Heart right ventricle (tissue), 16 donors: Measurements from ENCODE around the gene RAI1. TPM values are rescaled to one million over a fixed set of nuclear protein-coding genes. Genes with fewer than 3 reads are reported as not detected.

Experiments
- ATAC-seq, 8 donors: fragments of 200-7000 bp; cut with Tn5 transposase; one replicate each; pipeline ENCODE4 v1.9.1; 2020; ENCODE audit warnings: mild to moderate bottlenecking in 8 of 8, moderate library complexity in 8 of 8, moderate number of reproducible peaks in 1 of 8
- DNase-seq, 2 donors: peaks; one replicate each; pipeline ENCODE4 v3.0.0-alpha.2; 2020
- H3K27ac ChIP-seq, 10 donors: fragments of 200-600 bp; sonication (generic) in 2 of 10; one replicate each; pipeline versions ENCODE4 v1.5.0 to v1.8.0; 2020 to 2022; ENCODE audit warnings: mild to moderate bottlenecking in 3 of 10
- H3K27me3 ChIP-seq, 7 donors: fragments of 200-600 bp; one replicate each; pipeline ENCODE4 v1.8.0; 2021 to 2022; ENCODE audit warnings: mild to moderate bottlenecking in 2 of 7
- H3K36me3 ChIP-seq, 9 donors: fragments of 200-600 bp; sonication (generic) in 1 of 9; one replicate each; pipeline versions ENCODE4 v1.5.0 to v1.8.0; 2020 to 2022; ENCODE audit warnings: mild to moderate bottlenecking in 2 of 9
- H3K4me1 ChIP-seq, 9 donors: fragments of 200-600 bp; sonication (generic) in 1 of 9; one replicate each; pipeline versions ENCODE4 v1.5.0 to v1.8.0; 2020 to 2022; ENCODE audit warnings: mild to moderate bottlenecking in 4 of 9
- H3K4me3 ChIP-seq, 10 donors: fragments of 200-600 bp; sonication (generic) in 2 of 10; one replicate each; pipeline versions ENCODE4 v1.5.0 to v1.8.0; 2020 to 2022; ENCODE audit warnings: mild to moderate bottlenecking in 7 of 10, moderate library complexity in 2 of 10
- H3K9me3 ChIP-seq, 11 donors: fragments of 200-600 bp in 10 of 11; sonication (generic) in 2 of 11; one replicate each; pipeline versions ENCODE4 v1.5.0 to v1.8.0; 2013 to 2022; ENCODE audit warnings: mild to moderate bottlenecking in 2 of 11, control low read depth in 1 of 11, moderate library complexity in 1 of 11
- CTCF ChIP-seq, 9 donors: fragments of 200-600 bp; sonication (generic) in 2 of 9; IDR thresholded peaks; one replicate each; pipeline versions ENCODE4 v1.5.0 to v1.8.0; 2021 to 2022; ENCODE audit warnings: antibody characterized with exemption in 9 of 9, mild to moderate bottlenecking in 5 of 9, moderate library complexity in 1 of 9
- WGBS, 2 donors: extraction: QIAGEN DNeasy Blood & Tissue Kit; methylation state at CpG; one replicate each; pipeline ENCODE4 v1.1.7; 2013; ENCODE audit warnings: inconsistent platforms in 1 of 2; 5-methylcytosine and 5-hydroxymethylcytosine counted together
- intact Hi-C, 10 donors: fragments of 100-400 bp; cut with DNase I; formaldehyde crosslinking; loops; one replicate each; pipeline versions ENCODE4 v1.11.1 to v1.14.2; 2022
- polyA plus RNA-seq, 2 donors: library from polyadenylated mRNA; stranded (reverse); fragments of 200-250 nt; gene quantifications; one replicate each; pipeline ENCODE4 v1.2.3, GENCODE V29; 2013
- total RNA-seq, 10 donors: library from RNA; stranded (reverse); fragmentation: NEBNext Ultra II Directional in 3 of 10; extraction: Animal tissue kit (Norgen Biotek cat#: 25700) in 3 of 10; gene quantifications; one replicate each; pipeline versions ENCODE4 v1.2.1 to v1.2.4, GENCODE V29; 2021 to 2023
- donor health status: Arrhythmogenic right ventricular cardiomyopathy.
- donor health status: ischemic (EF 13 %, LVEDD 7.1; RV severe dilation, severe dysfunction).
- donor health status: healthy with polysubstance abuse.
- donor health status: DM: no; HTN: yes; CAD: no.
- donor health status: DM: no; HTN: no; CAD: no.
- donor health status: ischemic (EF 25% LVEDD 6.9; RV normal size, moderate dysfunction).
- donor health status: ischemic (EF 25% LVEDD 5.7; RV mildly dilated, moderate dysfunction).
- donor health status: healthy.
- donor health status: DM: yes; HTN: yes; CAD: no.
- donor health status: Ischemic cardiomyopathy.
- donor health status: ischemic (EF 35%, LVEDD 5.7; RV mildly dilated, moderate dysfunction).
- donor health status: nonischemic (EF 11% LVEDD 7.7; RV severe dilation, severe dysfunction).
- donor health status: DM: yes; HTN: yes; CAD: no.
- donor health status: PGD.
- donor health status: ischemic (EF 29% LVEDD 5.4; RV normal size, mild dysfunction).
- donor health status: nonischemic (EF 23%, LVEDD 6.1; RV moderate dilation, normal function).

The RAI1 gene
- total and polyA plus RNA-seq, 12 donors, result 13.8 to 32.0 (median 19.8) TPM

- H3K4me1 ChIP-seq, result peaks cover 28 to 53% (median 38%) of the 10 kb centered on the region in 9 donors
- H3K4me3 ChIP-seq, result no peak overlapping the region
- peaks cover 0 to 36% (median 5%) of the 10 kb centered on the region in 9 donors for H3K36me3 ChIP-seq
- WGBS, 2 donors, result 49 to 64% methylated on average over 21 of the region's 21 CpGs
- H3K27me3 ChIP-seq, result no peaks in the 10 kb centered on the region
- H3K27ac ChIP-seq, result peak overlapping the region in 8 of 10 donors; percentile 15 to 95 (median 82)
- no peak for TF ChIP-seq CTCF (IDR thresholded peaks at IDR 0.05)
- DNase-seq (no peak), ATAC-seq (peak in 2 of 8 donors; percentile 18 to 27)
- intact Hi-C loops, result loop anchor here in 1 of 10 donors (10.0 kb wide), 1 partner anchor 87 kb away; no protein-coding TSS in a partner anchor
- H3K9me3 ChIP-seq, result no peaks in the 10 kb centered on the region
Measured at GRCh38 chr17:17851103-17852002, 170.1 kb downstream of the RAI1 start.

- Histone ChIP-seq H3K36me3 (peaks cover 0 to 35% (median 0%) of the 10 kb centered on the region in 9 donors), H3K27ac (peak overlapping the region in 2 of 10 donors; percentile 25 to 33), H3K27me3 (no peaks in the 10 kb centered on the region), H3K4me3 (no peak overlapping the region), H3K9me3 (no peaks in the 10 kb centered on the region), H3K4me1 (peaks cover 28 to 60% (median 38%) of the 10 kb centered on the region in 9 donors)
- TF ChIP-seq CTCF (IDR thresholded peaks at IDR 0.05), result no peak
- WGBS, 2 donors, result 73 to 79% methylated on average over 3 of the region's 3 CpGs
- intact Hi-C loops, result loop anchor here in 1 of 10 donors (10.0 kb wide), 1 partner anchor 88 kb away; no protein-coding TSS in a partner anchor
- ATAC-seq (no peak), DNase-seq (no peak)
Measured at GRCh38 chr17:17852930-17853329, 171.7 kb downstream of the RAI1 start.

DNA sequence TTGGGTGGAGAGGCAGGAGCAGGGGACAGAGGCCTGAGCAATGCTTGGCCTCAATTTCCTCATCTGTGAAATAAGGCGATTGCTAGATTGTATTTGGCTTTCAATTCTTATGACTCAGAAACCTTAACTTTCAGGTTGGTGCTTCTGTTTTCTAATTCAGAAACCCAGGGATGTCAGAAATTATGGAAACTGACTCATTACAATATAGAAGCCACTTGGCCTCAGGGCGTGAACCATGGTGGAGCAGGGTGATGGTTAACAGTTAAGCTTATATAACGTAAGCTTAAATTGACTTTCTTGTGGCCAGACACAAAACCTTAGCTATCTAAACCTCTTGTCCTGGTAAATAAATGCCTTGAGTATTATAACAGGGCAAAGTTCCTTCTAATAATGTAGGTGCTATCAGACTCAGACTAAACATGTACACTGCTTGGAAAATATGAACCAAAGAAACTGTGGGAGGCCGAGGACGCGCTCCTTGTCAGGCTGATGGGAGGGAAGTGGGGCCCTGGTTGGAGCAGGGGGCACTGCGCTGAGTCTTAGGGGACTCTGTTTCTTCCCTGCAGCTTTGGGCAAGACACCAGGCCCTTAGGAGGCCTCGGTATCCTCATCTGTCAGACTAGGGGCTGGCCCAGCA lies 172.7 kb downstream of the RAI1 start:
- ATAC-seq (no peak), DNase-seq (no peak)
- peak overlapping the region in 1 of 10 donors; percentile 18 for H3K27ac ChIP-seq
- peaks cover 0 to 35% (median 0%) of the 10 kb centered on the region in 9 donors for H3K36me3 ChIP-seq
- no peak overlapping the region for H3K4me3 ChIP-seq
- intact Hi-C loops, result loop anchor here in 1 of 10 donors (10.0 kb wide), 1 partner anchor 89 kb away; no protein-coding TSS in a partner anchor
- H3K9me3 ChIP-seq, result no peaks in the 10 kb centered on the region
- H3K4me1 ChIP-seq, result peaks cover 20 to 53% (median 32%) of the 10 kb centered on the region in 9 donors
- WGBS, 2 donors, result 93 to 96% methylated on average over 8 of the region's 8 CpGs
- TF ChIP-seq CTCF (IDR thresholded peaks at IDR 0.05), result no peak
- H3K27me3 ChIP-seq, result no peaks in the 10 kb centered on the region

- no peaks in the 10 kb centered on the region for H3K27me3 ChIP-seq
- H3K4me1 ChIP-seq, result peaks cover 12 to 52% (median 19%) of the 10 kb centered on the region in 9 donors
- H3K27ac ChIP-seq, result peak overlapping the region in 1 of 10 donors; percentile 12
- intact Hi-C loops, result loop anchor here in 3 of 10 donors (2.0 to 10.0 kb wide), 4 partner anchors 39 to 174 kb away; partner anchors contain the start of gene RAI1 (in 1 of the 3)
- no peak for DNase-seq
- H3K36me3 ChIP-seq, result peaks cover 0 to 37% (median 0%) of the 10 kb centered on the region in 9 donors
- WGBS, 2 donors, result 56 to 62% methylated on average over 3 of the region's 3 CpGs
- no peak overlapping the region for H3K4me3 ChIP-seq
- no peak for TF ChIP-seq CTCF (IDR thresholded peaks at IDR 0.05)
- no peaks in the 10 kb centered on the region for H3K9me3 ChIP-seq
- ATAC-seq, result no peak
Measured at GRCh38 chr17:17855976-17856375, 174.7 kb downstream of the RAI1 start.
